HG03097 (cell line): ENCODE data around the gene SLC44A5.
"Not testable (repeated sequence)": the region's sequence is repeated elsewhere in the genome, so short reads cannot be mapped to it uniquely, and the experiment has no call there.

Experiments
- ATAC-seq: cut with Tn5 transposase; IDR thresholded peaks from one replicate; pipeline ENCODE4 v1.9.1; 2021; ENCODE audit not compliant: unreplicated experiment, low FRiP score

Gene SLC44A5

DNA sequence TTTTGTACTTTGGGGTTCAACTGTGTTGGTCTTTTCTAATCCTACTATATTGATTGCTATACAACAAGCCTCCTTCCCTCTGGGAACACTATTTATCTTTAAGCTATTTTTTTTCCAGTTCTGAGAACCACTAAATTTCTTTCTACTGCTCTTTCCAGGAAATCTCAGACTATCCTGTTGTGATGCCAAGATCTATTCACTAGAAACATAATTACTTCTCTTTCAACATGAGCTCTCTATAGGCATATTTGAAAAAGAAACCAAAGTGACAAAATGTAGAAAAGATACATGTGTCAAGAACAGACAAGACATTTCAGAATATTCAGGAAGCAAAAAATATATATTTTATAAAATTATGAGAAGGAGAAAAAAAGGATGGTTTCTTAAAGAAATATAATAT lies 82.9 kb downstream of the SLC44A5 start:
- ATAC-seq, result no peak

DNA sequence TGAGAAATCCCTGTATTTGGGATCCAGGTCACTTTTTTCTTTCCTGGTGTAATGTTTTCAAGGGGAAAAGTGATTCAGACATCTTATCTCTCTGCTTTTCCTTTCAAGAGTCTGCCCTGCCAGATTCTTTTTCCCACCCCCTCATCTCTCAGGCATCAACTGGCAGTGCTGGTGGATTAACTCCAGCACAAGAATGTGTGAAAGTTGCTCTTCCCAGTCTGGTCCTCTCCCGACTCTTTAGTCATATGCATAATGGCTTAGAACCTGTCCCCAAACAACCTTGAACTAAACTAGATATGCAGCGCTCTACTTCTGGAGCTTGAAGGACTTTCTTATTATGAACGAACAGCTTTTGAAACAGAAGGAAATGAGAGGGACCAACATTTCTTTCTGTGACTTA lies 88.5 kb downstream of the SLC44A5 start:
- no peak for ATAC-seq

DNA sequence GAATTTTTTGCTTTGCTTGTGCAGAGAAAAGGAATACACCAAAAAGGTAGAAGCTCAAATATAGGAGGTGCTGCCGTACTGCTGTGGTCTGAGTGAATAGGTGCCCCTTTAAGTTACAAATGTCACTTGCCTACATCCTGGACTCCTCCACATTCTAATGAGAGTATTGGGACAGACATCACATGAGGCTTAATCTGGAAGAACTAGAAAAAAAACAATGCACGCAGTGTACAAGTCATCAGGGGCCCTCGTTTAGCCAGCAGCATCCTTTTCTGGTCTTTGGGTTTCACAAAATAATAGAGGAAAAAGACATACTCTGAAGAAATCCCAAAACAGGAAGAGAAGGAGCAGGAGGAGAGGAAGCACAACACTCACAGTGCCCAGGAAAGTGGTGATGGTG lies 89.3 kb downstream of the SLC44A5 start:
- no peak for ATAC-seq

DNA sequence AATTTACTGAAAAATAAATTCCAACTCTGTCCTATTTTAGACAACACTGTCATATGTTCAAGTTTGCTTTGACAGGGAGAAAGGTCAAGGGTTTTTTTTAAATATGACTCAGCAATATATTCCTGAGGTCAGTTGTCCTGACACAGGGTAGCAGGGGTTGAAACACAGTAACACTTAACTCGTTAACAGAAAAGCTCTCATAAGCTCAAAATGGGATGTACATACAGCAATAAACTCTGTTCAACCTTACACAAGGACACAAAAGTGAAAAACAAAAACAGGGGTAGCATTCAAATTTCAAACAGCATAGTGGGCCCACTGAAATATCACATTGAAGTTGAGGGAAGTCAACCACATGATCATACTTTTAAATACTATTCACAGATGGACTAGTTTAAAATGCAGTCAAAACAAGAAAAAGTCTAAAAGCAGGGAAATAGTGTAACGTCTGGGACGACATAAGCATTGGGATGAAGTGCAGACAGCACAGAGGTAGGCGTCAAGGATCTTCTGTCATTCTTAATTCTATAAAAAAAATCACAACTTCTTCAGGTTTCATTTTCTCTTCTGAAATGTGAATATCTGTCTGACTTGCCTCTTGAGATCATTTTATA lies 89.9 kb downstream of the SLC44A5 start:
- no peak for ATAC-seq

DNA sequence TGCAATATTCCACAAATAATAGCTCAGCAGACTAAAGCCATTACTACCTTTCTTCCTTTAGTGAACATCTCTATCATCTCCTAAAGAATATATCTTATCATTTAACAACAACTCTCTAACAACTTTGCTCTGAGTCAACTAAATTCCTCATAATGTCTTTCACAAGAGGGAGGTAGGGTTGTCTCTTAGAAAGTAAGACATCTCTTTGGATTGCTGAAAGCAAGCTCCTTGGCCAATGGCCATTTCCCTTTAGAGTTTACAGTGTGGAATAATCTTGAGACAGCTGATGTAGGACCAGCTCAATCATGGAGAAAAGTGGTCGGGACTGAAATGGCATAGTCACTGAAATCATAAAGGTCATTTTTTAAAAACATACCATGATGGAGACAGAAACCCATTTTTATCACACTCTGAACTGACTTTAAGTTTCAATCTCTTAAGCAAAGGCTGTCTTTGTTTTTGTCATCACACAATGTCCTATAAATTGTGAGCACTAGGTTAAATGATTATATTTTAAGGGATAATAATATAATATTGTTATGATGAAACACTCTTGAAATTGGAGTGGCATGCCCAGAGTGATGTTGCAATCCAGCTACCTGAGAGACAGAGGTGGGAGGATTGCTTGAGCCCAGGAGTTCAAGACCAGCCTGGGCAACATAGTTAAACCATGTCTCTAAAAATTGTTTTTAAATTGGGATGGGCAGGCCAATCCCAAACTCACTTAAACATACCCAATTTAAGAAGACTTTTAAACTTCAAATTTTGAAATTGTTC lies 91.1 kb downstream of the SLC44A5 start:
- ATAC-seq, result no peak

DNA sequence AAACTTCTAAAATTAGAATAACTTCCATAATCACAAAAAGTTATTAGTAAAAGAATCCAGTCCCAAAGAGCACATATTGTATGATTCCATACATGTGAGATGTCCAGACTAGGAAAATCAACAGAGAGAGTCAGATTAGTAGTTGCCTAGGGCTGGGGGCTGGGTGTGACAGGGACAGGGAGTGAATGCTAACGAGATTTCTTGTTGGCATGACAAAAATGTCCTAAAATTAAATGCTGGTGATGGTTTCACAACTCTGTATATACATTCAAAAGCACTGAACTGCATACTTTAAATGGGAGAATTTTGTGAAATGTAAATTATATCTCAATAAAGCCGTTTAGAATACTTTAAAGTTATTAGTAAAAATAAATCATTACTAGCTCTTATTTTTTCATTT lies 92.2 kb downstream of the SLC44A5 start:
- no peak for ATAC-seq

DNA sequence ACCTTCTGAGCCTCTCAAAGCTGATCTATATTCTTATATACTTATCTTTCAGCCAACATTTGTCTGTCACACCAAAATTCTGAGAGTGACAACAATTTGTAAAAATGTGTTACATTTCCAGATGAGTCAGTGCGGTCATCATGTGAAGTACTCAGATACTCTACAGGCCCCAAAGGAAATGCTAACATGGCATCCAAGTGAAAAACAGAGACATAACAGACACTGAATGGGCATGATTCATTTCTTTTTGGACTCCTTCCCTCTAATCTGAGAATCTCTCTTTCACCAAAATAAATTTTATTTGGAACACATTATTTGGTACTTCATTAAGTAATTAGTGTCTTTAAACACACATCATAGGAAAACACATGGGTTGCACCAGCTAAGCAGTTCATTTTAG lies 96.6 kb downstream of the SLC44A5 start:
- ATAC-seq, result no peak

DNA sequence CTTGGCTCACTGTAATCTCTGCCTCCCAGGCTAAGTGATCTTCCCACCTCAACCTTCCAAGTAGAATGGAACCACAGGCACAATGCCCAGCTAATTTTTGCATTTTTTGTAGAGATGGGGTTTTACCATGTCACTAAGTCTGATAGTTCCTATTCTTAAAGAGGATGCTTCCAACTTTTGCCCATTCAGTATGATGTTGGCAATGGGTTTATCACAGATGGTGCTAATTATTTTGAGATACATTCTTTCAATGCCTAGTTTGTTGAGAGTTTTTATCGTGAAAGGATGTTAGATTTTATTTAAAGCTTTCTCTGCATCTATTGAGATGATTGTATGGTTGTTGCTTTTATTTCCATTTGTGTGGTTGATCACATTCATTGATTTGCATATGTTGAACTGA lies 103.9 kb downstream of the SLC44A5 start:
- ATAC-seq, result no peak

DNA sequence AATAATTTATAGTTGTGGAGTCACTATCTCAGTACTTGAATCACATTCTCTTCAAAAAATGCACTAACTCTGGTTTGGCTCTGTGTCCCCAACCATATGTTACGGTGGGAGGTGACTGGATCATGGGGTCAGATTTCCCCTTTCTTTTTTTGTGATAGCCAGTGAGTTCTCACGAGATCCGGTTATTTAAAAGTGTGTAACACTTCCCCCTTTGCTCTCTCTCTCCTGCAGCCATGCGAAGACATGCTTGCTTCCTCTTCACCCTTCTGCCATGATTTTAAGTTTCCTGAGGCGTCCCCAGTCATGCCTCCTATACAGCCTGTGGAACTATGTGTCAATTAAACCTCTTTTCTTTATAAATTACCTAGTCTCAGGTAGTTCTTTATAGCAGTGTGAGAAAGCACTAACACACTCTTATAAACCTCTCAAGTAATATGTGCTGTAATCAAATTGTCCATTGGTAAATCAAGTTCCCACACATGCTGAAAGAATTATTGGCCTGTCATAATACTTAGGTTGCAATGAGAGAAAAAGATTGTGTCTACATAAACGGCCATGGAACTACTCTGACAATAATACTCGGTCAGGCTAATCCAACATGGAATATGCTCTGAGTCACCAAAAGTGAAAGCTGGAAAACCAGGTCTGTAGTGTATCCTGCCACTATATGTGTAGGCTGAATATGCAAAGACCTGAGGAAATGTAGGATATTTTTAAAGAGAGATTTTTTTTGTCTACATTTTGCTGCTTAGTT lies 107.5 kb downstream of the SLC44A5 start:
- ATAC-seq, result no peak

DNA sequence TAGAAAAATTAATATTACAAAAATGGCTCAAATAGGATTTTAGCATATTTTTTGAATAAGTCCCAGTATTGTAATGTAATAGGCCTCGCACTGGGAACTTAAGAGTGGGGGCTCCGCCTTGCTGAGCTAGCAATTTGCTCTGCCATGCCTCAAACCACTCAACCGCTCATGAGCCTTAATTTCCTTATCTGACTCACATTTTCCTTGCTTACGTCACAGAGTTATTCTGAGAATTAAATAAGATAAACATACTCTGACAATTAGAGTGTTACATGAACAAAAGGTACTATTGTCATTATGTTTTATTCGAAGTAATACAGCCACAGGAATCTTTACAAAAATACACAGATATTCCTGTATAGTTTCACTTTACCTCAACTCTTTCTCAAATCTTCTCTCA lies 108.1 kb downstream of the SLC44A5 start:
- ATAC-seq, result no peak

DNA sequence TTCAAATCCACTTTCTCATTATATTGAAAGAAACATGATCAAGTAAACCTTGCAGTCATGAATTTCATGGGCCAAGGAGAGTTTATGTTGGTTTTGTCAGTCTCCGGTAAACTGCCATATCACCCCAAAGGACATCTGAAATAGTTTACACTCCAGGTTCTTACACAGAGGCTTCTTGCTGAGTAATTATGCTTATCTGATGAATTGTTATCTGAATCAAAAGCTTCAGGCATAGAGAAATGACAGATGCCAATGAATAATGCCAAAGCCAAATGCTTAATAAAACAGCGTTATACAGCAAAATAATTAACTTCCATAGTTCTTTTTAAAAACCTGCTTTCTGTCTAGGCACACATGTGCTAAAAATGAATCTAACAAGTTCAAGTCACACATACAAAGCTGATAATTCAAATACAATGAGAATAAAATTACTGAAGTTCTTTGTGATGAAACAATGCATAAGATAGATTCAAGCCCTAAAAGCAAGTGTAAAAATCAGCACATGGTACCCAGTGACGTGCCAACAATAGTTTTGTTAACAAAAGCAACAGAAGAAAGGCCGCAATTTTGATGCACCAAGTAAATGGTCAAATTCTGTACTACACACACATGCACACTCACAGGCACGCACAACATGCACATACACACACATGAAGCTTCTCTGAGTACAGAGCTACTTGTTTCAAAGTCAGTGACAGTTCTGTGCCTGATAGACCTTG lies 109.2 kb downstream of the SLC44A5 start:
- ATAC-seq, result no peak

DNA sequence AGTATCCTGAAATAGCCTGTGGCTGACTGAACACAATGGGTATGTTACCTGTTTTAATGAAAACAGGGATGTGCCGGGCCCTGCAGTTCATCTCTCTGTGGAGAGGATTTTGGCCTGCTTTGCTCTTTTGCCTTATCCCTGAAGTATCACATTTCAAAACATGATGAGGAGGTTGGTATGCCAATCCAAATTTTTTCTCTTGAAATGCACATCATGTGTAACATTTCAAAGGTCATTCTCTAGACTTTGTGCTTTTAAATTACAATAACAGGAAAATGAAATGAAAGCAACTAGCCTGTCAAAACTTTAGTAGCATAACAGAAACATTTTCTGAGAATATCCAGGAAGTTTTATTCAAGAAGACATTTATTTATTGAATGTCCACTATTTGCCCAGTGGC lies 118.9 kb downstream of the SLC44A5 start:
- ATAC-seq, result no peak

DNA sequence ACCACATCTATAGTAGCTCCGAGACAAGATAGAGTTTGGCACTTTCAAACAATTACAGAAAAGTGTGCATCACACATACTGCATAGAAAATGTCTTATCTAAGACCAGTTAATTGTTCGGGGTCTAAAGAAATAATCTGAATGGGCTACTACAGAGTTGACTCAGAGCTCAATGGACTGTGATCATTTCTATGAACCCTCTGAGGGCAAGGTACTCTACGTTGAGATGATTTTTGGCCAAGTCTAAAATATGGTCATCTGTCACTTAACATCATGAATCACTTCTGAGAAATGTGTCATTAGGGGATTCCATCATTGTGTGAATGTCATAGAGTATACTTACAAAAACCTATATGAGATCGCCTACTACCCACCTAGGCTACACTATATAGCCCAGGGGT lies 123.5 kb downstream of the SLC44A5 start:
- ATAC-seq, result no peak

DNA sequence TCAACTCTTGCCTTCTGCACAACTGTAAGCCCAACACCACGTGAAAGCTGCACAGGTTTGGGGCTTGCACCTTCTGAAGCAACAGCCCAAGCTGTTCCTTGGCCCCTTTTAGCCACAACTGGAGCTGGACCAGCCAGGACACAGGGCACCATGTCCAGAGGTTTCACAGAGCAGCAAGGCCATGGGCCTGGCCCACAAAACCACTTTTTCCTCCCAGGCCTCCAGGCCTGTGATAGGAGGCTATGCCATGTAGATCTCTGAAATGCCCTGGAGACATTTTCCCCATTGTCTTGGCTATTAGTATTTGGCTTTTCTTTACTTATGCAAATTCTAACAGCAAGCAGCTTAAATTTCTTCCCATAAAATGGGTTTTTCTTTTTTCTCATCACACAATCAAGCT lies 126.1 kb downstream of the SLC44A5 start:
- ATAC-seq, result no peak

DNA sequence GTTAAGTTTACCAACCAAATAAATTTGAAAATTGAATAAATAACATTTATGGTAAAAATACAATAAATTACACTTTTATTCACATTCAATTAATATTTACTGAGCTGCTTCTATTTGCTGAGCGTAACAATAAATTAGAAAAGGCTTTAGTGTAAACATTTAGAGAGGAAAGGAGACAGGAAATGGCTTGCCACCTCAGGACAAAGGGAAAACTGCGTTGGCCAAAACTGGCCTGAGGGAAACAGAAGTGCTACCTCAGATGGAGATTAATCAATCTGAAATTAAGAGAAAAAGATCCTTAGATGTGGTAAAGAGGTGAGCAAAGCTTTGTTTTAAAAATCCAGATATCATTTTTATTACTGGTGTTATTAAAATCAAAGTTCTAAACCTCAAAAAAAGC lies 128.0 kb downstream of the SLC44A5 start:
- ATAC-seq, result no peak

DNA sequence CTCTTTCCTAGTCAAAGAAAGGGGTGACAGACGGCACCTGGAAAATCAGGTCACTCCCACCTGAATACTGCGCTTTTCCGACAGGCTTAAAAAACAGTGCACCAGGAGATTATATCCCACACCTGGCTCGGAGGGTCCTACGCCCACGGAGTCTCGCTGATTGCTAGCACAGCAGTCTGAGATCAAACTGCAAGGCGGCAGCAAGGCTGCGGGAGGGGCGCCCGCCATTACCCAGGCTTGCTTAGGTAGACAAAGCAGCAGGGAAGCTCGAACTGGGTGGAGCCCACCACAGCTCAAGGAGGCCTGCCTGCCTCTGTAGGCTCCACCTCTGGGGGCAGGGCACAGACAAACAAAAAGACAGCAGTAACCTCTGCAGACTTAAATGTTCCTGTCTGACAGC lies 134.4 kb downstream of the SLC44A5 start:
- not testable (repeated sequence) for ATAC-seq

DNA sequence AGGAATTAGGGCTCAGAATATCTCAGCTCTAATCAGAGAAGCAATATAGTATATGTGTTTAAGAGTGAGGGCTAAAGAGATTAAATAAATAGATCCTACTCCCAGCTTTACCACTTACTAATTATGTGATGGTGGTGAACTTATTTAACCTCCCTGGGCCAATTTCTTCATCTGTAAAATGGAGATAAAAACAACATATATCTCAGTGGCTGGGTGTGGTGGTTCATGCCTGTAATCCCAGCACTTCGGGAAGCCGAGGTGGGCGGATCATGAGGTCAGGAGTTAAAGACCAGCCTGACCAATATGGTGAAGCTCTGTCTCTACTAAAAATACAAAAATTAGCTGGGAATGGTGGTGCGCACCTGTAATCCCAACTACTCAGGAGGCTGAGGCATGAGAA lies 135.2 kb downstream of the SLC44A5 start:
- ATAC-seq, result no peak

DNA sequence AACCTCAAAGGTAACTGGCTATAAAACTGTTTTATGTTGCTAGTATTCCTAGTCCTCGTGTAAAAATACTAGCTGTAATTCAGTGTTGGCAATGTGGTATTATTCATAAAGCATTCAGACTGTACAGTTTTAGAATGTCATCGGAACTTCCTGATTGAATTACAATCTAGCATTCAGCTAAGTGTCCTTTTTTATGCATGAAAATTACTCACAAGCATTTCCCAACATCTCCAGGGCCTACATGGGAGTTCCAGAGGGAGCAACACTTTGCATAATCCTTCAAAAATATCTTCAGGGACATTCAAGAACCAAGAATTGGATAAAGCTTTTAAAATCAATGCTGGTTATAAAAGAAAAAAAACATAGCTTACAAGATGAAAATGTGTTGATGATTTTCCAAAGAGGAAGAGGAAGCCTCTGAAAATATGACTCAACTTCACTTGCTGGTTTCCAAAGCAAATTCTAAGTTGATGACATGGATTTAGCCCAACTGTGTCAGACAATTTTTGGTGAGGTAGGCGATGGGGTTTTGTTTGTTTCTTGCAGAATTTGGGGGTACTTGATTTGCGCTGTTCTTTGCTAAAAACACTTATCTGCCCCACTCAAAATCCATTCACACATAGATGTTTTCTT lies 137.8 kb downstream of the SLC44A5 start:
- ATAC-seq, result no peak

DNA sequence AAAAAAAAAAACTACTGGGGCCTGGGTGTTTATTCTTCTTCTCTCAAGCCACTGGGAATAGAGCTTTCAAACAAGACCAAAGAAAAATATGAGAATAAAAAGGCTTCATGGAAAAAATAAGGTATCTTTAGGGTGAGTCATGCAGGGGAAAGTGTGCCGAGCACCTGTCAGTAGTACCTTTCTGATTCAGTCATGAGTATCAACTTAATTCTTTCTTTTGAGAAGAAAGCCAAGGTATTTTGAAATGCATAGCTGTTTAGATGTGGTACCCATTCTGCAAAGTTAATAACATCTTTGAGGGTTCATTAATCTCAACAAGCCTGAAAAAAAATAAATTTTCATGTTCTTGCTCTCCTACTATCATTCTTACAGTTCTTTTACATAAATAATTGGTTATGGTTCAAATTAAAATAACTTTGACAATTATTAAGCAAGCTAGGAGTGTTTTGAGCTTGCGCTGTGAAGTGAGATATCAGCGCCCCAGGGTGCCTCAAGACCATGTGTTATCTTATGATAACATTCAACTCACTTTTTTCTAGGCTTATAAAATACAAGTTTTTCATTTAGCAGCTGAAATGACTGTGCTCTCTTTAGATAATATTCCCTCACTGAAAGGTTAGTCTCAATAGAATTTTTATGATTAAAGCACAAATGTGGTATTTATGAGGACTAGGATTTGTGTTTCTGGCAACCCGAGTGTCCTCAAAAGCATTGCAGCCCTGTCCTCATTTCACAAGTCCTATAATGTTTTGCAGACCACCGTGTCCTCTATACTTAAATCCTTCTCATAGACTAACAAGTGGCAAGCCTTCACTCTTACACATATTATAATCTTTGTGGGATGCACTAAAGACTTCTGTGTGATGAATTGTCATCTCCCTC lies 138.6 kb downstream of the SLC44A5 start:
- no peak for ATAC-seq

DNA sequence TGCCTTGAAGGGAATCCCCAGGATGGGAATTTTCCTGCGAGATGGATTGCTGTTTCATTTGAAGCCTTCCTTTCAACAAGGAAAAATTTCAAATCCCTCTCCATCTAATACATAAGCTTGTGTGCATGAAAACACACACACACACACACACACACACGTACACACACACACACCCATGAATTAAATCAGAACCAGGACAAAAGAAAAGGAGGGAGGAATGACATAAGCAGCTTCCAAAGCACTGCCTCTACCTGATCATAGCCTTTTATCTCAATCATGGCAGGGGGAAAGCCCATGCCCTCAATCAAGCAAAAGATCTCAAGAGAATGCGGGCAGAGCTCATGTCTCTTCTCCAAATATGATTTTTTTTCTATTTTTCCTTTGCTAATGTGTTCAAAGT lies 139.7 kb downstream of the SLC44A5 start:
- ATAC-seq, result no peak
